ENCODE results near the gene MSH3.

GRCh38 chr5:80667384-80667783 lies 12.9 kb downstream of the MSH3 start:
- TF ChIP-seq, protein P1, sequence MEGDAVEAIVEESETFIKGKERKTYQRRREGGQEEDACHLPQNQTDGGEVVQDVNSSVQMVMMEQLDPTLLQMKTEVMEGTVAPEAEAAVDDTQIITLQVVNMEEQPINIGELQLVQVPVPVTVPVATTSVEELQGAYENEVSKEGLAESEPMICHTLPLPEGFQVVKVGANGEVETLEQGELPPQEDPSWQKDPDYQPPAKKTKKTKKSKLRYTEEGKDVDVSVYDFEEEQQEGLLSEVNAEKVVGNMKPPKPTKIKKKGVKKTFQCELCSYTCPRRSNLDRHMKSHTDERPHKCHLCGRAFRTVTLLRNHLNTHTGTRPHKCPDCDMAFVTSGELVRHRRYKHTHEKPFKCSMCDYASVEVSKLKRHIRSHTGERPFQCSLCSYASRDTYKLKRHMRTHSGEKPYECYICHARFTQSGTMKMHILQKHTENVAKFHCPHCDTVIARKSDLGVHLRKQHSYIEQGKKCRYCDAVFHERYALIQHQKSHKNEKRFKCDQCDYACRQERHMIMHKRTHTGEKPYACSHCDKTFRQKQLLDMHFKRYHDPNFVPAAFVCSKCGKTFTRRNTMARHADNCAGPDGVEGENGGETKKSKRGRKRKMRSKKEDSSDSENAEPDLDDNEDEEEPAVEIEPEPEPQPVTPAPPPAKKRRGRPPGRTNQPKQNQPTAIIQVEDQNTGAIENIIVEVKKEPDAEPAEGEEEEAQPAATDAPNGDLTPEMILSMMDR (IDR thresholded peaks at IDR 0.05; ENCODE audit: low read length), result no peak
- no peak for TF ChIP-seq EZH2 (optimal IDR thresholded peaks at IDR 0.05; ENCODE audit: low read depth, low read length)
